Skeletal muscle tissue (tissue), 4 donors: ENCODE results near the gene CTTNBP2. TPM values are rescaled to one million over a fixed set of nuclear protein-coding genes. Genes with fewer than 3 reads are reported as not detected.
"Not testable (repeated sequence)": the region's sequence is repeated elsewhere in the genome, so short reads cannot be mapped to it uniquely, and the experiment has no call there.

Experiments used
- H3K27ac ChIP-seq: one replicate; pipeline ENCODE4 v1.7.0; 2013; ENCODE audit warnings: mild to moderate bottlenecking, low read depth, low read length, inconsistent platforms
- H3K27me3 ChIP-seq, 3 donors: one replicate each; pipeline ENCODE4 v1.7.0; 2013; ENCODE audit warnings: low read length in 3 of 3; ENCODE audit not compliant: control insufficient read depth in 3 of 3, insufficient read depth in 3 of 3
- H3K36me3 ChIP-seq, 3 donors: one replicate each; pipeline ENCODE4 v1.7.0; 2013; ENCODE audit warnings: low read length in 3 of 3; ENCODE audit not compliant: control insufficient read depth in 3 of 3, insufficient read depth in 3 of 3
- H3K4me1 ChIP-seq, 3 donors: one replicate each; pipeline ENCODE4 v1.7.0; 2013; ENCODE audit warnings: low read length in 3 of 3, mild to moderate bottlenecking in 3 of 3; ENCODE audit not compliant: control insufficient read depth in 3 of 3, insufficient read depth in 3 of 3
- H3K4me3 ChIP-seq, 3 donors: one replicate each; pipeline ENCODE4 v1.7.0; 2013; ENCODE audit warnings: low read length in 3 of 3
- H3K9ac ChIP-seq, 3 donors: one replicate each; pipeline ENCODE4 v1.7.0; 2013; ENCODE audit warnings: low read length in 3 of 3, mild to moderate bottlenecking in 3 of 3, moderate library complexity in 2 of 3, low read depth in 1 of 3
- H3K9me3 ChIP-seq, 3 donors: one replicate each; pipeline ENCODE4 v1.7.0; 2013; ENCODE audit warnings: low read length in 3 of 3; ENCODE audit not compliant: control insufficient read depth in 3 of 3
- total RNA-seq: library from RNA; depleted of rRNA; stranded (reverse); fragments of >200 nt; gene quantifications from one replicate; pipeline ENCODE4 v1.2.3, GENCODE V29; 2014
- donor health status: Osteomylitis.

Gene CTTNBP2
- total RNA-seq, 1 donor from 2014 or later = 1.6 TPM

- not testable (repeated sequence) for H3K4me3 ChIP-seq, H3K9me3 ChIP-seq, H3K9ac ChIP-seq, H3K27me3 ChIP-seq, H3K4me1 ChIP-seq, H3K27ac ChIP-seq, H3K36me3 ChIP-seq
These were observed 165.1 kb downstream of the CTTNBP2 start for GRCh38 chr7:117708173-117708572.

- no peaks in the 10 kb centered on the region for H3K36me3 ChIP-seq
- H3K9me3 ChIP-seq = no peaks in the 10 kb centered on the region
- H3K27ac ChIP-seq = no peak overlapping the region
- no peaks in the 10 kb centered on the region for H3K27me3 ChIP-seq
- no peaks in the 10 kb centered on the region for H3K4me1 ChIP-seq
- no peak overlapping the region for H3K4me3 ChIP-seq
- no peak overlapping the region for H3K9ac ChIP-seq
These were observed 166.2 kb downstream of the CTTNBP2 start for GRCh38 chr7:117707080-117707479.

- Histone ChIP-seq H3K27me3 (no peaks in the 10 kb centered on the region), H3K9ac (no peak overlapping the region), H3K27ac (no peak overlapping the region), H3K4me3 (no peak overlapping the region), H3K9me3 (no peaks in the 10 kb centered on the region), H3K36me3 (no peaks in the 10 kb centered on the region), H3K4me1 (no peaks in the 10 kb centered on the region)
These were observed 167.0 kb downstream of the CTTNBP2 start for GRCh38 chr7:117706210-117706609.

- no peak overlapping the region for H3K4me3 ChIP-seq
- H3K9me3 ChIP-seq = no peaks in the 10 kb centered on the region
- H3K9ac ChIP-seq = no peak overlapping the region
- H3K4me1 ChIP-seq = no peaks in the 10 kb centered on the region
- H3K27ac ChIP-seq = no peak overlapping the region
- no peaks in the 10 kb centered on the region for H3K27me3 ChIP-seq
- no peaks in the 10 kb centered on the region for H3K36me3 ChIP-seq
These were observed 167.6 kb downstream of the CTTNBP2 start for GRCh38 chr7:117705630-117706029.

- H3K4me1 ChIP-seq = no peaks in the 10 kb centered on the region
- H3K27ac ChIP-seq = no peak overlapping the region
- H3K9me3 ChIP-seq = no peaks in the 10 kb centered on the region
- no peaks in the 10 kb centered on the region for H3K36me3 ChIP-seq
- no peak overlapping the region for H3K9ac ChIP-seq
- no peaks in the 10 kb centered on the region for H3K27me3 ChIP-seq
- H3K4me3 ChIP-seq = no peak overlapping the region
These were observed 169.2 kb downstream of the CTTNBP2 start for GRCh38 chr7:117704063-117704462.

- Histone ChIP-seq H3K9ac (no peak overlapping the region), H3K4me3 (no peak overlapping the region), H3K4me1 (no peaks in the 10 kb centered on the region), H3K27ac (no peak overlapping the region), H3K27me3 (no peaks in the 10 kb centered on the region), H3K36me3 (no peaks in the 10 kb centered on the region), H3K9me3 (peaks cover 0 to 3% (median 0%) of the 10 kb centered on the region in 3 donors)
These were observed 175.2 kb downstream of the CTTNBP2 start for GRCh38 chr7:117698018-117698417.

- no peaks in the 10 kb centered on the region for H3K4me1 ChIP-seq
- H3K9me3 ChIP-seq = peaks cover 0 to 3% (median 0%) of the 10 kb centered on the region in 3 donors
- no peaks in the 10 kb centered on the region for H3K36me3 ChIP-seq
- no peak overlapping the region for H3K27ac ChIP-seq
- no peak overlapping the region for H3K4me3 ChIP-seq
- H3K27me3 ChIP-seq = no peaks in the 10 kb centered on the region
- H3K9ac ChIP-seq = no peak overlapping the region
These were observed 180.9 kb downstream of the CTTNBP2 start for GRCh38 chr7:117692338-117692737.

- no peak overlapping the region for H3K4me3 ChIP-seq
- no peak overlapping the region for H3K27ac ChIP-seq
- H3K4me1 ChIP-seq = no peaks in the 10 kb centered on the region
- H3K36me3 ChIP-seq = no peaks in the 10 kb centered on the region
- H3K9me3 ChIP-seq = peaks cover 0 to 3% (median 0%) of the 10 kb centered on the region in 3 donors
- H3K9ac ChIP-seq = no peak overlapping the region
- H3K27me3 ChIP-seq = no peaks in the 10 kb centered on the region
These were observed 183.1 kb downstream of the CTTNBP2 start for GRCh38 chr7:117690147-117690546.

- Histone ChIP-seq H3K4me3 (no peak overlapping the region), H3K9ac (no peak overlapping the region), H3K4me1 (no peaks in the 10 kb centered on the region), H3K36me3 (no peaks in the 10 kb centered on the region), H3K9me3 (peaks cover 0 to 3% (median 0%) of the 10 kb centered on the region in 3 donors), H3K27me3 (no peaks in the 10 kb centered on the region), H3K27ac (no peak overlapping the region)
These were observed 183.8 kb downstream of the CTTNBP2 start for GRCh38 chr7:117689406-117689805.

GRCh38 chr7:117688126-117688525, 185.1 kb downstream of the CTTNBP2 start:
- Histone ChIP-seq H3K36me3 (no peaks in the 10 kb centered on the region), H3K27ac (no peak overlapping the region), H3K27me3 (no peaks in the 10 kb centered on the region), H3K9me3 (no peaks in the 10 kb centered on the region), H3K9ac (no peak overlapping the region), H3K4me3 (no peak overlapping the region), H3K4me1 (no peaks in the 10 kb centered on the region)
